ENCODE results near the gene FNBP1.
"Not testable (repeated sequence)": the region's sequence is repeated elsewhere in the genome, so short reads cannot be mapped to it uniquely, and the experiment has no call there.

Gene FNBP1

DNA sequence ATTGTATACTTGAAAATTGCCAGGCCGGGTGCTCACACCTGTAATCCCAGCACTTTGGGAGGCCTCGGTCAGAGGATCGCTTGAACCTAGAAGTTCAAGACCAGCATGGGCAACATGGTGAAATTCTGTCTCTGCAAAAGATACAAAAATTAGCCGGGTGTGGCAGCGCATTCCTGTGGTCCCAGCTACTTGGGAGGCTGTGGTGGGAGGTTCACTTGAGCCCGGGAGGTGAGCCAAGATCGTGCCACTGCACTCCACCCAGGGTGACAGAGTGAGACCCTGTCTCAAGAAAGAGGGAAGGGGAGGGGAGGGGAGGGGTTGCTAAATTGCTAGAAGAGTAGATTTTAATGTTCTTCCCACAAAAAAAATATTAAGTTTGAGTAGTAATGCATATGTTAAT, 53.2 kb downstream of the FNBP1 start:
- no peak for DNase-seq

DNA sequence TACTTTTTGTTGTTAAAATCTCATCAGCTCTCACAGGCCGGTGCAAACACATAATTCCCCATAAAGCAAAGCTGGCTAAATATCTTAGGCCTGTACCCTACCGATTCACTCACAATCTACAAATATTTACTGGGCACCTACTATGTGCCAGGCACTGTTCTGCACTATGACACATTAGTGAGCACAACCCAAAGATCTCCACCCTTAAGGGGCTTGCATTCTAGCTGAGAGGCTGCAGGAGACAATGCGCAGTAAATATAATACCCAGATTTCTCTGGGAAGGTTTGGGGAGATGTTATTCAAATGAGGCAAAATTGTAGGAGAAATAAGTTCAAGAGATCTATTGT, 53.7 kb downstream of the FNBP1 start:
- DNase-seq = no peak

DNA sequence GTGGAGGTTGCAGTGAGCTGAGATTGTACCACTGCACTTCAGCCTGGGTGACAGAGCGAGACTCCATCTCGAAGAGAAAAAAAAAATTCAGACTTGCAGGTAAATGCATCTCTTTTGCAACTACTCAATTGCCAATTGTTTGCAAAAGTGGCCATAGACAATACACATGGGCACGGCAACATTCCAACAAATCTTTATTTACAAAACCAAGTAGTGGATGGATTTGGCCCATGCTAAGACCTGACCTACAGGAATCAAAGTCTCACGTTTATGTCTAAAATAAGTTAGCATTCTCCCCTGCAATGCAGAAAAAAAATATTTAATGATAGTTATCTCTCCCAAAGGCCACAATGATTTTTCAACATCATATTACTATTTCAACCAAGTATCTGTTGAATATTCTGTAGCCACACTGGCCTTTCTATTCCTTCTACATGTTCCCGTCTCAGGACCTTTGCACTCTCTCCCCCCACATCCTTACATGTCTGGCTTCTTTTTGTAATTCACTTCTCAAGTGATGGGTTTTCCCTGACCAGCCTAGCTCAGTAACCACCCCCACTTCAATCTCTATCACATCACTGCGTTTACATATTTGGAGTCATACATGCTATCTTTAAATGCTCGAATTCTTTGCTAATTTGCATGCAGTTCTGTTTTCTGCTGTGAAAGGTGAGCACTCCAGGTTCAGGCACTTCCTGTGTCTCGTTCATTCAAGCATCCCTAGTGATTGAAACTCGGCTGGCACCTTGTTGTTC, 54.2 kb downstream of the FNBP1 start:
- DNase-seq = no peak

DNA sequence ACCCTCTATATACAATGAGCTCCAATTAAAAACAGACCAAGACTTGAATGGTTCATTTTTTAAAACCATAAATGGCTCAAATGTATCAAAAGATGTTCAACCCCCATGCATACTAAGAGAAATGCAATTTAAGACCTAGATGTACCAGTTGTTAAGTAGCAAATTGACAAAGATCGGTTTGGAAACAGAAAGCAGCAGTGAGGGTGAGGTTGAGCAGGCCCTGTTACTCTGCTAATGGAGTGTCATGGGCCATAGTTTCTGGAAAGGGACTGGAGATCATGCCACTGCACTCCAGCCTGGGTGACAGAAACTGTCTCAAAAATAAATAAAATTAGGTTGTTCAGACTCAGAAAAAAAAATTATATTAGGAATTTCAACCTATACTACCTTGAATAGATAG, 55.0 kb downstream of the FNBP1 start:
- DNase-seq = no peak

DNA sequence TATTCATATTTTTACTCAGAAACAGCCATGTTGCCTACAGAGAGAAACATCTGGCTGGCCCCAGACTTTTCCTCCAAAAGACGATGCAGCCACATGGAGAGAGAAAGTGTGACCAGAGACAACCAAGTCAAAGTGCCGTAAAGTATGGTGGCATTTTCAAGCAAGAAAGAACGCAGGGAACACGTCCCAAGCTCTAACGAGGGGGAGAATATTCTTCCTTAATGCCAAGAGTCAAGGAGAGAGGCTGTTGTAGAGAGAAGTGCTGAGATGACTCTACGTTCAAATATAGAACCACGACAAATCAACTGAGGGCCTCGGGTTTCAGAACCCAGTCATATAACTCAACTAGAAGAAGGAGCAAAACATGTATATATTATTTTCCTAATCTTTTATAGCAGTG, 55.9 kb downstream of the FNBP1 start:
- no peak for DNase-seq

DNA sequence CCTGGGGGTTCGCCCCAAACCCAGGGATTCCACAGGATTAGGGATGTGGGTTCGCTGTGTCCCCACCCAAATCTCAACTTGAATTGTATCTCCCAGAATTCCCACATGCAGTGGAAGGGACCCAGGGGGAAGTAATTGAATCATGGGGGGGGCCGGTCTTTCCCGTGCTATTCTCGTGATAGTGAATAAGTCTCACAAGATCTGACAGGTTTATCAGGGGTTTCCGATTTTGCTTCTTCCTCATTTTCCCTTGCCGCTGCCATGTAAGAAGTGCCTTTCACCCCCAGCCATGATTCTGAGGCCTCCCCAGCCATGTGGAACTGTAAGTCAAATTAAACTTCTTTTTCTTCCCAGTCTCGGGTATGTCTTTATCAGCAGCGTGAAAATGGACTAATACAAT, 58.4 kb downstream of the FNBP1 start:
- not testable (repeated sequence) for DNase-seq

DNA sequence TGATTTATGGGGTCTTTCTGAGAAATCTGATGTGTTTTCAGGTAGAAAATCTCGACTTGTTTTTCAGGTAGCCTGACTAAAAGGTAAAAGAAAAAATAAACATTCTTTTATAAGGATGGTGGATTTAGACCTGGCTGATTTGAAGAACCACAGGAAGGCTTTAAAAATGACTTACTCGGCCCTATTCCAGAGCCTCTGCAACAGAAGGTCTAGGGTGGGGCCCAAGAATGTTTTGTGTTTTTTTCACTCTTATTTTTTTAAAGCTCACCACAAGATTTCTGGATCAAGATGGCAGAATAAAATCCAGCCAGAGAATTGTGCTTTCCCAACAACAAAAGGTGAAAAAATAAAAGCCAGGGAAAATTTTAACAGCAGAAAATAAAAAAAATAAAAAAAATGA, 59.1 kb downstream of the FNBP1 start:
- no peak for DNase-seq

DNA sequence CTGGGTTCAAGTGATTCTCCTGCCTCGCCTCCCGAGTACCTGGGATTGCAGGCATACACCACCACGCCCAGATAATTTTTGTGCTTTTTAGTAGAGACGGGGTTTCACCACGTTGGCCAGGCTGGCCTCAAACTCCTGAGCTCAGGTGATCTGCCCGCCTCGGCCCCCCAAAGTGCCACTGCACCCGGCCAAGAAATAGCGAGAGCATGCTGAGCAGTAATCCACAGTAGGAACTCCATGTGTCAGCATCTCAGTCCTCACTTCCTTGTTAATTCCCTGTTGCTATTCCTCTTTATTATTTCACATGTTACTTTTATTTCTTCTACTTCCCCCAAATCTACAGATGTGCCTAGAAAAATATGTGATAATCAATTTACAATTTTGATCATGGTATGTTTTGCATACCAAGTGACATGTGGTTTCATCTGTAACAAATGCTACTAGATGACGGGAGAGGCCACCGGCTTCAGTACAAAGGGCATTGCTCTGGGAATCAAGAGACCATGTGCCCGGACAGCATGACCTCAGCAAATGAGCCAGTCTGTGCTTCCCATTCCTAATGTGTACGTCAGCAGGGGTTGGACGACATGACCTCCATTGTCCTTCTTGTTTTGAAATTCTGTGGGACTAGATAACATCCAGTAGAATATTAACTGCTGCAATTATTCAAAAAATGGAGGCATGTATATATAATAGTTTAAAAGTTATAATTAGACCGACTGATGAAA, 61.6 kb downstream of the FNBP1 start:
- DNase-seq = peak; percentile 45

DNA sequence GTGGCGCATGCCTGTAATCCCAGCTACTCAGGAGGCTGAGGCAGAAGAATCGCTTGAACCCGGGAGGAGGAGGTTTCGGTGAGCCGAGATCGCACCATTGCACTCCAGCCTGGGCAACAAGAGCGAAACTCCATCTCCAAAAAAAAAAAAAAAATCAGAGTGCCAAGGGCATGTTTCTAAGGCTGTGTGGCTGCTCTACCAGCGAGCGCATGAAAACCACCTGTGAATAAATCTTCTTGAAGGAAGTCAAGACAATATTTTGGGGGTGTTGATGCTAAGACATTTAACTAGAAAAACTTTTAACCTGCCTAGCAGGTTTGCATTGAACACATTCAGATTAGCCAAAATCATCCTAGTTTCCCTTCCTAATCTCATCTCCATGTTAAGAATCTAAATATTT, 62.8 kb downstream of the FNBP1 start:
- not testable (repeated sequence) for DNase-seq

DNA sequence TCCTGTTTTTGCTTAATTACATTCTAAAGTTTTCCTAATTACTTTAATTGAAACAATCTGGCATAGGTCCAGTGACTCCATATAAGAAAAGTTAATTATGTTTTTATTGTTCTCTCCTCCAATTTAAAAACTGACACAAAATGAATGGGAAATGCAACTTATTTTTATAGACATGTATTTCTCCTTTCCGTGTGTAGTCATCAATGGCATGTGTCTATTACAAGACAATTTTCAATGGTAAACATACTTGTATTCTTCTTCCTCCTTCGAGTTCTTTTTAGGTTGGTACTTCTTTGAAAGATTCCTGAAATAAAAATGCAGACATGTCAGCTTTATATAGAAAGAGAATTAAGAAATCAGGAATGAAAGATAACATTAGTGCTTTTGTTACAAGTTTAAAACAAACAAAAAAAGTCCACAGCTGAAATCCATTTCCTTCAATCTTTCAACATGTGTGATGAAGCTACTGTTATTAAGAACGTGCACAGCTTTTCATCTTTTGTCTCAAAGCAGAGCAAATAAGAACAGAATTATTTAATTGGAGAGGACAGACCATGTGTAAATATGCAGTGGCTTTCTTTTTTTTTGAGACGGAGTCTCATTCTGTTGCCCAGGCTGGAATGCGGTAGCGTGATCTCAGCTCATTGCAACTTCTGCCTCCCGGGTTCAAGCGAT, 63.8 kb downstream of the FNBP1 start:
- DNase-seq = no peak

DNA sequence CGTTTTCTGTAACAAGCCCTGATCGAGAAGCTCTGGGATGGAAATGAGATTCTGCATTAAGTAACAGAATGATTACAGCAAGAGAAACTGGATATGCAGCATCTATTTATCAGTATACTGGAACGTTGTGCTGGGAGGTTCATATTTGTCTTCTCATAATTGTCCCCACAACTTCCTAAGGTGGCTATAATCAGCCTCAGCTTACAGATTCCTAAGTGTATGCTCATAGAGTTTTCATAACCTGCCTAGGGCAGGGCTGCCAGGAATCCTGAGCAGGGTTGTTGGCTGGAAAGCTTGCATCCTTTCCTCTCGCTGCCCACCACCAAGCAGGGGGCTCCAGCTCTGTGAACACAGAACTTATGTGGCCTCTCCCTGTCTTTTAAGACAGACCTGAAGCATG, 70.2 kb downstream of the FNBP1 start:
- DNase-seq = no peak

DNA sequence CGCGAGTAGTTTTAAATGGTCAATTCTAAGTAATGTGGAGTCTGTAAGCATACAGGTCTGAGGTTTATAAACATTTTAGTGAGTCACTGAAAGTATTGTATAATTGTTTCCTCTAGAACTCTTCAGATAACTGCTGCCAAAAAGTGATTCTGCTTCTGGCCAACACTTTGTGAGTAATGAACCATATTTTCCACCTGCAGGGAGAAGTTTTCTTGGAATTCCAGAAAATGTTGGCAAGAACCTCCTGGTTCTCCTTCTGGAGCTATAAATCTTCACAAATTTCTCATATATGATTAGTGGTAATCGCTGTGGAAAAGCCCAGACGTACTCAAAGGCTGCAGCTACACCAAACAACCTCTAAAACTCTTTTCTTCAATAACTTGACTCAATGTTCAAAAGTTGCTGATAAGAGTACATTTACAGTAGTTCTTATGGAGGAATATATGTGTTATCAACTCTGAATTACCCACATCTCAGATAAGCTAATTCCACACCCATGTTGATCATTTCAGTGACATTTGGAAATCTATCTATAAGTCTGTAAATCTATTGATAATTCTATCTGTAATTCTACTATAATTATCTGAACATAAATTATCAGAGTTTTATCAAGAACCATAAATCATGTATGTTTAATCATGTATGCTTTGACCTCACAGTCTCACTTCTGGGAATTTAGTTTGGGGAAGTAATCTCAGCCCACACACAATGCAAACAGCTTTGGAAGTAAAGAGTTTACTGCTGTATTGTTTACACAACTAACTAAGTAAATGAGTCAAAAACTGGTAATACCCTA, 74.1 kb downstream of the FNBP1 start:
- no peak for DNase-seq

DNA sequence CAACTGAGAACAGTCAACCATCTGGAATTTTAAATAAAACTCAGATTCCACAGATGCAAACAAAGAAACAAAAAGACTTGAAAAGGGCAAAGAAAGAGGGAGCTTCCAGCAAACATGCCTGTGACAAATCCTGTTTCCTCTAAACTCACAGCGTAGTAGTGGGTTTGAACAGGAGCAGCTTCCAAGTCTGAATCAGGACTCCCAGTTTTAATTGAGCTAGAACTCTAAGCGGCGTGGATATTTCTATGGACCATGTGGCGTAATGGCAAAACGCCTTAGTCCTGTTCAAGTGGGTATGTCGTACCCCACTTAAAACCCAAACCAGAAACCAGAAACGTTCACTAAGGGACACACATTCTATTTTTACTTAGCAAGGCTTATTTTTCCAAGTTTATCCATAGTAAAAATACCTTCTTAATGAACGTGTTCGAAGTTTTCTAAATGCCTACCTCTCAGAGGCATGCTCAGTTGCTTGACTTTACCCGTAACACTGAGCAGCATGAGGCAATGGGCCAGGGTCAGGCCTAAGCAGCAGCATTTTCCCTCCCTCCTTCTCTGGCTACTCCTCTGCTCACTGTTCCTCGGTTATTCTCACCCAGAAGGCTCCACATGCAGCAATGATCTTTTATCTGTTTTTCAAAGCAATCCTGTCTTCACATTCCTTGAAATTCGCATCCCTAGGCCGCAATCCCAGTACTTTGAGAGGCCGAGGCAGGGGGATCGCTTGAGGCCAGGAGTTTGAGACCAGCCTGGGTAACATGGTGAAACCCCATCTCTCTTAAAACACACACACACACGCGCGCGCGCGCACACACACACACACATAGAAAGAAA, 77.9 kb downstream of the FNBP1 start:
- DNase-seq = no peak

DNA sequence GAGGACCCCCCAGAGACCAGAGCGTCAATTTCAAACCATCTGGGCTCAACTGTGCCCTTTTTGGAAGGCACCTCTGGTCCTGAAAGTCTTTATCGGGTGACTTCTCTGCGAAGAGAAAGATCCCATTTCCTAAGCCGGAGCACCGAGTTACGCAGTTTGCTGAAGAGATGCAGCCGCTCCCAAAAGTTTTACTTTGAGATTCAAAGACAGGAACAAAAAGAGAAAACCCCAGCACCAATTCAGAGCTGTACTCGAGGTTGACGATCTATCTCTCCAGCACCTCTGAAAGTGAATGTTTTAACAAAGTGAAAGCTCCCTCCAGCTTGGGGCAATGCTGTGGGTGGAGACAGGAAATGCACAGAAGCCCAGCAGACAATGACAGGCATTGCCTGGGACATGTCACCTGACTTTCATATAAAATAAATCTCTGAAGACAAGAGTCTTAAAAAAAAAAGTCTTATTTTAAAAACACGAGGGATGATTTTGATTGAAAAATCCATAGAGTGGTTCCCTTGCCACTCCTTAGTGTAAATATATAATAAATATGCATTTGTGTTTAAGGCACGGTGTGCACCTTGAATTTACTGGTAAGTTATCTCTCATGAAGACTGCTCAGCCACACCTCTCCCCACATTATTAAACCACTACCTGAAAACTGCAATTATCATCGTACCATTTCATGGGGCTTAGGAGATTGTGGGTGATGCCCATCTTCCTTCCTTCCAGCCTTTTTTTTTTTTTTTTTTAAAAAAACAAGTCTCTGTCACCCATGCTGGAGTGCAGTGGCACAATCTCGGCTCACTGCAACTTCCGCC, 79.9 kb downstream of the FNBP1 start:
- DNase-seq = peak; percentile 42

DNA sequence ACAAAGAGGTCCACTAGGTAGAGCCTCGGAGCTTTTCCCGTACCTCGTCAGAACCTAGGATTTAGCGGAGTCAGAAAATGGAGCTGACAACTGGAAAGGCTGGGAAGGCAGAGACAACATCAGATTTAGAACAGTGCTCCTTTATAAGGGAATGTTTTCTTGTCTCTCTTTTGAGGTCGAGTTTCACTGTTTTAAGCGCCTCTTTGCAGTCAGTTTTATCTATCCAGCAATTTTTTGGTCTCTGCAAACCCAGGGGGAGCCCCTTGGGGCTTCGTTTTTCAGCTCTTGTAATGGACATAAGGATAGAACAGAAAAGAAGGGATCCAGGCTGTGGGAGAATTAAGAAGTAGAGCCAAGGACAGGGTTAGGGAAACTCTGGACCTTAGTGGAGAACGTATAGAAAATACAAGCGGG, 80.5 kb downstream of the FNBP1 start:
- DNase-seq = peak; percentile 28

DNA sequence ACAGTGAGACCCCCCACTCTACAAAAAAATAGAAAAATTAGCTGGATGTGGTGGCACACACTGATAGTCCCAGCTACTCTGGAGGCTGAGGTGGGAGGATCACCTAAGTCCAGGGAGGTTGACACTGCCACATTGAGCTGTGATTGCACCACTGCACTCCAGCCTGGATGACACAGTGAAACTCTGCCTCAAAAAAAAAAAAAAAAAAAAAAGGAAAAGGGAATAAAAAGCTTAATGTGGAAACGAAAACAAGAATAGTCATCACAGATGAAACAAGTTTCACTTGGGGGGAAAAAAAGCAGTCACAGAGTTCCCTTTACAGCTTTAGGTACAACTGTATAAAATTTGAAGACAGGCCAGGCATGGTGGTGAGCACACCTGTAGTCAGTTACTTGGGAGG, 84.2 kb downstream of the FNBP1 start:
- DNase-seq = no peak

DNA sequence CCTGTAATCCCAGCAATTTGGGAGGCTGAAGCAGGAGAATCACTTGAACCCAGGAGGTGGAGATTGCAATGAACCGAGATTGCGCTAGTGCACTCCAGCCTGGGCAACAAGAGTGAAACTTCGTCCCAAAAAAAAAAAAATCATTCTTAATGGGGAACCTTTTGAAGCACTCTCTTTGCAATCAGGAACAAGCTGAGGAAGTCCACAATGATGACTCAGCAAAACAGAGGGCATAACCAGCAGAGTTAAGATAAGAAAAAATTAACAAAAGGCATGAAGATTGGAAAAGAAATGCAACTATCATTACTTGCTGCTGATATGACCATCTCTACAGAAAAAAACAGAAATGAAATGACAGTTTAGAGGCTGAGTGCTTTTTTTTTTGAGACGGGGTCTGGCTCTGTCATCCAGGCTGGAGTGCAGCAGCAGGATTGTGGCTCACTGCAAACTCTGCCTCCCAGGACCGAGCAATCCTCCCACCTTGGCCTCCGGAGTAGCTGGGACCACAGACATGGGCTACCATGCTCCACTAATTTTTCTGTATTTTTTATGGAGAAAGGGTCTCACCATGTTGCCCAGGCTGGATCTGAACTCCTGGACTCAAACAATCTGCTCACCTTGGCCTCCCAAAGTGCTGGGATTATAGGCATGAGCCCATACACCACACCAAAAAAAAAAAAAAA, 88.0 kb downstream of the FNBP1 start:
- no peak for DNase-seq

DNA sequence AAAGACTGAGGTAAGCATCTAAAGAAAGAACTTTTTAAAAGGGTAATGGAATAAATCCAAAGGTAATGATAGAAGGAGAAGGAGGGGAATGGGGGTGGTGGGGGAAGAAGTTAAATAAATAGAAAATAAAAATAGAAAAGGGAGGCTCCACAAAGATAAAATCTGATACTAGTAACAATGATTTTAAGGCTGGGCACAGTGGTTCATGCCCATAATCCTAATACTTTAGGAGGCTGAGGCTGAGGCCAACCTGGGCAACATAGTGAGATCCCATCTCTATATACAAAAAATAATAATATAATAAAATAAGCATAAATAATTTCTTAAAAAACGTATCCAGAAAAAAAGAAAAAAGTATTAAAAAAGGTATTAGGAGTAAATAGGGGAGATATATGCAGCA, 89.3 kb downstream of the FNBP1 start:
- DNase-seq = no peak

DNA sequence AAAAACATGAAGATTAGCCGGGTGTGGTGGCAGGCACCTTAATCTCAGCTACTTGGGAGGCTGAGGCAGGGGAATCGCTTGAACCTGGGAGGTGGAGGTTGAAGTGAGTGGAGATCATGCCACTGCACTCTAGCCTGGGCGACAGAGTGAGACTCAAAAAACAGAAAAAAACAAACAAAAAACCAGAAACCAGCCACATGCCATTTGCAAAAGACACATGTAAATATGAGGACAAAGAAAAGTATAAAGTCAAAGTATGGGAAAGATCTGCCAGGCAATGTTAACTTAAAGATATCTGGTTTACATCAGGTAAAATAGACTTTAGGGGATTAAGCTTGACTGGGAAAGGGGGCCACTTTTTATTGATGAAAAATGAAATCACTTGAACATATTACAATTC, 90.7 kb downstream of the FNBP1 start:
- no peak for DNase-seq

DNA sequence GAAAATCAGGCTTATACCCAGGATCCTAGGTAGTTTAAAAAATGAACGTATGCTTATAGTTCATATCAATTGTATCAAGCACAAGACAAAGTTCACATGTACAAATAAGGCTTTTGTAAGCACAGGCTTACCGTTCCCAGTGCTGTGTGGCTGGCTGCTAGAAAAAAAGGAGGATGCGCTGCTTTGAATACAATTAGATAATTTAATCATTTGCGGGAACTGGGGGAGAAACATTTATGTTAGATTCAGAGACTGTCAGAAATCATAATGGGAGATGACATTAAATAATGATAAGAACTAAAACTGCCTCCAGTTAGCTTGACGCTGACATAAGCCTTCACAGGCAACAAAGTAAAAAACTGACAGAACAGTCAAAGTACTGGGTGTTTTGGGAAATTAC, 93.2 kb downstream of the FNBP1 start:
- no peak for DNase-seq

DNA sequence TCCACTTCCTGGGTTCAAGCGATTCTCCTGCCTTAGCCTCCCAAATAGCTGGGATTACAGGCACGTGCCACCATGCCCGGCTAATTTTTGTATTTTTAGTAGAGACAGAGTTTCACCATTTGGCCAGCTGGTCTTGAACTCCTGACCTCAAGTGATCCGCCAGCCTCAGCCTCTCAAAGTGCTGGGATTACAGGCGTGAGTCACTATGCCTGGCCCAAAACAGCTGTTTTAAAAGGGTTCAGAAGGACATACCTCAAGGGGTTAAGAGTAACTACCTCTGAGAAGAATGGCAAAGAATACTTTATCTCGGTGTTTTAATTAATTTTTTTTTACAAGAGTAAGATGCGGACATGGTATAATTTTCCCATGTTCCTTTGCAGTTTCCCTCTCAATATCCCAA, 94.4 kb downstream of the FNBP1 start:
- DNase-seq = not testable (repeated sequence)

Data from midbrain (tissue), 1 donor.